Measurements from ENCODE around the gene PDE10A.

DNA sequence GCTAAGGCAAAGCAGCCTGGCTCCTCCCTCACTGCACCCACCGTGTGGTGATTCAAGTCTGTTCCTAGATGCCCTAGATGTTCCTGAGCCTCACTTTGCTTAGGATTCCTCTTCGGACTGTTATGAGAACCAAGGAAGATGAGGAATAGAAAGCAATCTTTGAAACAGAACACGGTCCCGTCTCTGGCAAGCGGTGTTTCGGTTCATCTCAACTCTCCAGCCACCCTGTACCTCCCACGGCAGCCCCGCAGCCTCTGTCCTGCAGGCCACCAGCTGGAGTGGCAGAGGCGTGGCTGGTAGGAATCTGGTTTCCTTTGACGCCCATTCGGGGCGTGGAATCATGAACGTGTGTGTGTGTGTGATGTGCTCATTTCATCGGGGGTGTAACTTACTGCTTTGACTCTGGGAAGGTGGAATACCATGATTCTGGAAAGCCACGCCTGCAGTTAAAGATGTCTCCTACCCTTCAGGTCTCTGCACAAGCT is 21.3 kb downstream of the PDE10A start:
- TF ChIP-seq, protein P1, sequence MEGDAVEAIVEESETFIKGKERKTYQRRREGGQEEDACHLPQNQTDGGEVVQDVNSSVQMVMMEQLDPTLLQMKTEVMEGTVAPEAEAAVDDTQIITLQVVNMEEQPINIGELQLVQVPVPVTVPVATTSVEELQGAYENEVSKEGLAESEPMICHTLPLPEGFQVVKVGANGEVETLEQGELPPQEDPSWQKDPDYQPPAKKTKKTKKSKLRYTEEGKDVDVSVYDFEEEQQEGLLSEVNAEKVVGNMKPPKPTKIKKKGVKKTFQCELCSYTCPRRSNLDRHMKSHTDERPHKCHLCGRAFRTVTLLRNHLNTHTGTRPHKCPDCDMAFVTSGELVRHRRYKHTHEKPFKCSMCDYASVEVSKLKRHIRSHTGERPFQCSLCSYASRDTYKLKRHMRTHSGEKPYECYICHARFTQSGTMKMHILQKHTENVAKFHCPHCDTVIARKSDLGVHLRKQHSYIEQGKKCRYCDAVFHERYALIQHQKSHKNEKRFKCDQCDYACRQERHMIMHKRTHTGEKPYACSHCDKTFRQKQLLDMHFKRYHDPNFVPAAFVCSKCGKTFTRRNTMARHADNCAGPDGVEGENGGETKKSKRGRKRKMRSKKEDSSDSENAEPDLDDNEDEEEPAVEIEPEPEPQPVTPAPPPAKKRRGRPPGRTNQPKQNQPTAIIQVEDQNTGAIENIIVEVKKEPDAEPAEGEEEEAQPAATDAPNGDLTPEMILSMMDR (conservative IDR thresholded peaks at IDR 0.05 in 1 of 2, IDR thresholded peaks at IDR 0.05 in 1 of 2; ENCODE audit: extremely low read depth in 1 of 2, insufficient read depth in 1 of 2, low read depth in 1 of 2, low read length in 2 of 2) = no peak
- TF ChIP-seq EZH2 (IDR thresholded peaks at IDR 0.05; ENCODE audit: borderline replicate concordance, low read length) = no peak
